ENCODE data around the gene DYNC1LI1.
"Not testable (repeated sequence)": the region's sequence is repeated elsewhere in the genome, so short reads cannot be mapped to it uniquely, and the experiment has no call there.

The DYNC1LI1 gene

DNA sequence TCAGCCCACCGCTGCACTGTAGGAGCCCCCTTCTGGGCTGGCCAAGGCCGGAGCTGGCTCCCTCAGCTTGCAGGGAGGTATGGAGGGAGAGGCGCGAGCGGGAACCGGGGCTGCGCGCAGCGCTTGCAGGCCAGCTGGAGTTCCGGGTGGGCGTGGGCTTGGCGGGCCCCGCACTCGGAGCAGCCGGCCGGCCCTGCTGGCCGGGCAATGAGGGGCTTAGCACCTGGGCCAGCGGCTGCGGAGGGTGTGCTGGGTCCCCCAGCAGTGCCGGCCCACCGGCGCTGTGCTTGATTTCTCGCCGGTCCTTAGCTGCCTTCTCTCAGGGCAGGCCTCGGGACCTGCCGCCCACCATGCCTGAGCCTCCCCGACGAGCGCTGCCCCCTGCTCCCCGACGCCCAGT is 8.0 kb upstream of the DYNC1LI1 start:
- not testable (repeated sequence) for DNase-seq

DNA sequence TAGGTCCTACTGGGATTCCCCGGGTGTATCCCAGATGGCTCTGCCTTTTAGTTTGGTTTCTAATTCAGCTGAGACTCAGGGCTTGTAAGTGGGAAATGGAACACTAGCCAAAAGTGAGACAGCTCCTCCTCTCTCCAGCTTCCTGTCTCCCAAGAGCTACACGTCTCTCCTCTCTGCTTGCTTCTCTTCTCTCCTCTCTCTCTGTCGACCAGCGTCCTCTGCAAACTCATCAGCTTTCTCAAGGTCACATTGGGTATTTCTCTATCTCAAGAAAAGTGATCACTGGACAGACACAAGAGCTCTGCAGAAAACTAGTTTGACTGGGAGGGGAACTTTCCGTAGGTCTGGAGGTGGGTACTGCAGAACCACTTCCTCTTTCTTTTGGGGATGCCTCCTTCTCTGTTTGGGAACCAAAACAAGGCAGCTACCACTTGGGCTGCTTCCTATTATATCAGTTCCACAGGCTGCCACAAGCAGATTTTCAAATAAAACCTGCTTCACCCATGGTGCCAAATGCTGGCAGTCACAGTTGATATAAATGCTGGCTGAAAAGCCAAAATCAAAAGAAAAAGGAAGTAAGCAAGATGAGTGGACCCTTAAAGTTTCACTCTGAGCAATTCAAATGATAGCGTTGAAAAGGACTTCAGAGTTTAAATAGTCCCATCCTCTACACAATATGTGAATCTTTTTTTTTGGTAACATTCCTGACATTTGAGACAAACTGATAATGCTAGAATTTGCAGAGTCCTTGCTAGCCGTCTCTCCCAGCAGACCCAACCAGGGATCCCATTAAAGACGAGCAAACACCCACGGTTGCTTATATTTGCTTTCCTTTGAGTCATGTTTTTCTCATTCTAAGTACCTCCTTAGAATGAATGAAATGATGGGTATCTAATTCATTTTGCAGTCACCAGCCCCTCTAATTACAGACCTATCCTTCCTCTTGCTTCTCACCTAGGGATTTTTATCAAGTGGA is 7.2 kb upstream of the DYNC1LI1 start:
- DNase-seq: no peak

DNA sequence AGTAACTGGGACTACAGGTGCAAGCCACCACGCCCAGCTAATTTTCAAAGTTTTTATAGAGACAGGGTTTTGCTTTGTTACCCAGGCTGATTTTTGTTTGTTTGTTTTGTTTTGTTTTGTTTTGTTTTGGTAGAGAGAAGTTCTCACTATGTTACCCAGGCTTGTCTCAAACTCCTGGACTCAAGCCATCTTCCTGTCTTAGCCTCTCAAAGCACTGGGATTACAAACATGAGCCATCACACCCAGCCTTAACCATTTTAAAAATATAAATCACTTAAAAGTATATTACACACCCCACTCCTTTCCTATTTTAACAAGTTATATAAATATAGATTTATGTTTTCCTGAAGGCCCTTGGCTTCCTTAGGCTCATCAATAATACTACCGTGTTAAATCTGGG is 6.5 kb upstream of the DYNC1LI1 start:
- DNase-seq: no peak

DNA sequence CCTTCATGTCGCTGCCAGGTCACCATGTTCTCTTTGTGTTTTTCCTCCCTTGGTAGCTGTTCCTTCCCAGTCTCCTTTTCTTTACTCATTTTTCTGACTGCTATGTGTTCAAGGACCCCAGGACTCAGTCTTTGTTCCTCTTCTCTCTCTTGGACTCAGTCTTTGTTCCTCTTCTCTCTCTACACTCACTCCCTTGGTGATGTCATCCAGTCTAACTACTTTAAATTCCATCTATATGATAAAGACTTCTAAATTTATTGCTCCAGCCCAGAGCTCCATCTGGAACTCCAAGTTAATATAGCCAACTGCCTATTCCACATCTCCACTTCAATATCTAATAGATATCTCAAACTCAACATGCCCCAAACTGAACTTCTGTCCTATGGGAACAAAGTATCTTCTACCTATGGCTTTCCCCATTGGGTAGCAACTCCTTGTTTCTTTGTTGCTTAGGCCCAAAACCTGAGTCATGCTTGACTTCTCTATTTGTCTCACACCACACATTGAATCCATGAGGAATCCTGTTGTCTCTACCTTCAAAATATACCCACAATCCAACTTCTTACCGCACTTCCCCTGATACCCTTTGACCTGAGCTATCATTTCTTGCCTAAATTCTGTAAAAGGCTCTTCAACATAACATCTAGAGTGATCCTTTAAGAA is 4.9 kb upstream of the DYNC1LI1 start:
- no peak for DNase-seq

DNA sequence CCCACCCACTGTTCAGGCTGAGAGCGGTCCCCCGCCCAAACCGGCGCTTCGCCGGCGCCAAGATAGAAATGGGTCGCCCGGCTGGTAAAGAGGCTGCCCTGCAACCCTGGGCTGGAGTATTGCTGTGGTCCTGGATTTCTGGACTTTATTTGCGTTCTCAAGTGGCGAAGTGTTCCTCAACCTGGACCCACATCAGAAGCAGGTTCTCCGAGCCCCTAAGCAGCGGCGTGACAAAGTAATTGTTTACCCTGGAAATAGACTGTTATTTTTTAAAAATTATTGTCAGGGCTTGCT is 481 bp upstream of the DYNC1LI1 start:
- no peak for DNase-seq

DNA sequence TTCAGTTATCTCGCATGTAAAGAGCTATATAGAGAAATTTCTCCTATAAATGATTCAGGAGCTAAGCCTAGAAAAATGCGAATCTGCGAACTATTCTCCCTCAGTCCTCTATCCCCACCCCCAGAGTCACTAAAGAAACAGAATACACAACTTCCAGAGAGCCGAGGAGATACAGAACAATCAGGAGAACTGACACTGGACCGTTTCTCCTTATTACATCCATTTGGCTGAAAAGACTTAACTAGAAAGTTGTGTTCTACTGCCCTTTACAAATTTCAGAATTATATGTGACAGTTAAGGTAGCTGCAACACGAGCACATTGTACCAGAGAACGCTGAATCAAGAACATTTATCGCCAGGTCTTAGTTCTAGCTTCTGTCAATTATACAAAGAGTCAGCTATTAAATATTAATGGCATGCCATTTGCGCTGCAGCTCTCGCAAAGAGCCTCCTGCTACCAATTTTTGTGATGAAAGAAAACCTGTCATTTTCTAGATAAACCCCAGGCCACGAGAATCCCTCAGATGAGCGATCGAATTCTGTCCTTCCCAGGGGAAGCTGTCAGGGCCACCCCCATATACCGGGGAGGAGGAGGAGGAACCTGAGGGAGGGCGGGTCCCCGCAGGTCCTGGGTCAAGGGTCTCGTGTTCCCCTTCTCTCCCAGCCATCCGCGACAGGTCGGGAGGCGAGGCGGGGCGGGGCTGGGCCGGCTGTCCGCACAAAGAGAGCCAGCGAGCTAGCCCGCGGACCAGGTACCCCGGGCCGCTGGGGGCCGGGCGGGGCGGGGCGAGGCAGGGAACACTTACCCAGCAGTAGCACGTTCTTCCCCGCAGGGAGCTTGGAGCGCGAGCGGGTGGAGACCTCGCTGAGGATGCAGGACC is 878 bp downstream of the DYNC1LI1 start:
- DNase-seq: peak; percentile 43

DNA sequence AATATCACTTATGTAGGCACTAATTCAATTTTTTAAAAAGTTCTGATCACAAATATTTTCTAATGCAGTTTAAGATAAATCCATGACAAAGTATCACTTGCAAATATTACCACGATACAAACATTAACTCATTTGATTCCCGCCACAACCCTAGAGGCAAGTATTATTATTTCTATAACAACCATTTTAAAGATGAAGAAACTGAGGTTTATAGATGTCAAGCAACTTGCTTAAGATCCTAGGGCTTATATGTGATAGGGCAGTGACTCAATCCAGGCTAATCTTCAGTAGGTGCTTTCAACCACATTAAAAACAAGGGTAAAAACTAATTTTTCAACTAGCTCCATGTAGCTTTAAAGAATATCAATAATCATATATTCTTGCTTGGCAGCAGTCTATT is 1.7 kb downstream of the DYNC1LI1 start:
- DNase-seq: no peak

DNA sequence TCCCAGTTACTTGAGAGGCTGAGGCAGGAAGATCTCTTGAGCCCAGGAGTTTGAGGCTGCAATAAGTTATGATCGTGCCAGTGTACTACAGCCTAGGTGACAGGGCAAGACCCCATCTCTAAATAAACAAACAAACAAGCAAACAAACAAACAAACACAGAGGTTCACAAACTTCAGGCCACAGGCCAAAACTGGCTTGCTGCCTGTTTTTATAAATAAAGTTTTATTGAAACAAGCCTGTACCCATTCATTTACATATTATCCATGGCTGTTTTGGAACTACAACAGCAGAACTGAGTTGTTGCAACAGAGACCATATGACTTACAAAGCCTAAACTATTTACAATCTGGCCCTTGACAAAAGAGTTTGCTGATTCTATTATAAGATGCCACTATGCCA is 6.5 kb downstream of the DYNC1LI1 start:
- DNase-seq: no peak

DNA sequence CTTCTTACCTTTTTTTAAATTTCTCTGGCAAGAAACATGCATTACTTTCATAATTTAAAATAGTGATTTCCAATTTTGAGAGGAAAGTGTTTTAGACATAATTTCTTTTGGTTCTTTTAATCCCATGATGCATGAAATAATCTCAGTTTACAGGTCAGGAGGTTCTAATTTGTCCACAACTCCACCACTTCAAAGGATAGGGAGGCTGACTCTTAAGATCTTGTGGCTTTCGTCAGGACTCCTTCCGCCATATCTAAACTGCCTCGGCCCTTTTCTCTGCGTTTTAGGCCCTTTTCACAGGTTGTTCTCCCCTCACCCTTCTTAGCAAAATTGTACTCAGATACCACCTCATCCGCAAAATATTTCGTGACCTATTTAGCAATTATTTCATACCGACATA is 8.0 kb downstream of the DYNC1LI1 start:
- no peak for DNase-seq

DNA sequence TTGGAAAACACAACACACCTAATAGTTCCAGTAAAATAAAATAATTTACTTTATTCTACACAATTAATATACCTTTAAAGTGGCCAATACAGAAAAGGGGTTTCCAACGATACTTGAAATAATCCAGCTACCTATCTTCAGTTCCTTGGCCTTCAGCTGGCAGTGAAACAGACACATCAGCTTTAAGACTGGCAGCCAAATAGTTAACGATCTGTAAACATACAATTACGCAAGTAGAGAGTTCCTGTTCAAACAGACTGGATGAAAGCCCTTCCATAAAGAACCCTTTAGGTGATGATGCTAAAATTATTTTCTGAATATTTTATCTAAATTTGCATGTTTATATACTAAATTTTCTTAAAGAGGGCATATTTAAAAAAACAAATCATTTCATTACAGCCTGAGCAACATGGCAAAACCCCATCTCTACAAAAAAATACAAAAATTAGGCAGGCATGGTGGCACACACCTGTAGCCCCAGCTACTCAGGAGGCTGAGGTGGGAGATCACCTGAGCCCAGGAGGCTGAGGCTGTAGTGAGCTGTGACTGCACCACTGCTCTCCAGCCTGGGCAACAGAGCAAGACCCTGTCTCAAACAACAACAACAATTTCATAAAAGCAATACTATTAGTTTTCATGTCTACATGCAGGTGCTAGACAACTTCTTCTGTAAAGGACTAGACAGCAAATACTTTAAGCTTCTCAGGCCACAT is 12.9 kb downstream of the DYNC1LI1 start:
- DNase-seq: no peak

DNA sequence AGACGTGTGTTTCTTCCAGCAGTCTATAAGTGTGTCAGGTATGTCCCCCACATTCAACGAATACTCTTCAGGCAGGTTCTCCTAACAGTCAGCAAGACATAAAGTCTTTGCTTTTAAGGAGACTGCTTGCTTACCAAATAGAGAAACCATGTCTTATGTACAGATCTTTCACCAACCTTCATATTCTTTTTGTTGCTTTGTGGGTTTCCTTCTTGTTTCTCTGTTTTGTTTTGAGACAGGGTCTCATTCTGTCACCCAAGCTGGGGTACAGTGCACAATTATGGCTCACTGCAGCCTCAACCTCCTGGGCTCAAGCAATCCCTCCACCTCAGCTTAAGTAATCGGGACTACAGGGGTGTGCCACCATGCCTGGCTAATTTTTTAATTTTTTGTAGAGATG is 14.3 kb downstream of the DYNC1LI1 start:
- DNase-seq: no peak

DNA sequence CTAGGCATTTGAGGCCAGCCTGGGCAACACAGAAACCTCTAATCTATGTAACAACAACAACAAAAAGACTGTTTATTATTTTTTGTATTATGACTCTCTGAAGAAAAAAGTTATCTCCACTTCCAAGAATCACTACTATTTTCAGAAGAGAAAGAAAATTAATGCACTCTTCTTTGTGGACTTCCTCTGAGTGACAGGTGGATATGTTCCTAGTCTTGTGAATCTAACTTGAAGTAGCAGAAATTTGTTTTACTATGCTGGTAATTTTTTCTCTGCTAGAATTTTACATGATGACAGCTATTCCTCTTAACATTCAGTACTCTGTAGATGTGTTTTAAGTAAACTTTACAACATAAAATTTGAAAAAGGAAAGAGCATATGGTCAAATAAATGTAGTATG is 16.7 kb downstream of the DYNC1LI1 start:
- DNase-seq: no peak

DNA sequence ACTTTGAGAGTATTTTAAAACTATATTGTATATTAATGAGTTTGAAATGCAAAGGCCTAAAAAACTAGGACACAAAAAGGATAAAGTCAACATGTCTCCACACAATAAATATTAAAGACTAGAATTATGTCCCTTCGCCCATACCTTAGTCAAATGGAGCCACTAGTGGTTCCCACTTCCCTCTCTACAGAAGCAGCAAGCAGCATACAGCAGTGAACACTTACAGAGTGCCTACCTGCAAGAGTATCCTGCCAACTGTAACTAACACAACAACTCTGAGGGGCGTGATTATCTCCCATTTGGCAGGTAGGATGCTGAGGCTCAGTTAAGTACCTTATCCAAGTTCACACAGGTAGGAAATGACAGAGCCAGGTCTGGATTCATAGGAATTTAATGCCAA is 17.2 kb downstream of the DYNC1LI1 start:
- DNase-seq: no peak

DNA sequence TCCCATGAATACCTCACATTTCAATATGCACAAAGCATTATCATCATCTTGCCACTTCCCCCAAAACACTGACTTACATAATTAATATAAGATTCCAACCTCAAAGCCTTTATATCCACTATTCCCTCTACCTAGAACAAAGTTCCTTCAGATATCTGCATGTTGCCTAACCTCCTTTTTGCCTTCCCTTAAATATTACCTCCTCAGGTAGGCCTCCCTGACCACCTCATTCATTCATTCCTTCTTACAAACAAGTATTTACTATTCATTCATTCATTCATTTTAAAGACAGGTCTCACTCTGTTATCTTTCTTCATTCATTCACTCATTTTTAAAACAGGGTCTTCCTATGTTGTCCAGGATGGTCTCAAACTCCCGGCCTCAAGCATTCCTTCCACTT is 18.6 kb downstream of the DYNC1LI1 start:
- DNase-seq: no peak

DNA sequence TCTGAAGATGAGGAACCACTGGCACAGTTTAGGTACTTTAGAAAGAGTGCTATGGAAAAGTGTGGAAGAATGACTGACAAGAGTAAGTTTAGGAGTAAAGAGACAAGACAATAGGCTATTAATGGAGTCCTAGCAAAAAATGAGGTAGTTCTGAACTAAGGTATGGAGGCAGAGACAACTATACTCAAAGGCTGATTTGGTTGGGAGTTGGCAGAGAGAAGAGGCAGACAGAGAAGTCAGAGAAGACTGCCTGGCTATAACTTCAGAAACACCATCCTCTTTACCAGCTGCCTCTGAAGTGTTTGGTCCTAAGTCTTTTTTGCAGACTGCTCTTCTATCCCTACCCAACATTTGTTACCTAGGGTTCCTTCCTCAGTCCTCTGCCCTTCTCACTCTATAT is 19.2 kb downstream of the DYNC1LI1 start:
- no peak for DNase-seq

DNA sequence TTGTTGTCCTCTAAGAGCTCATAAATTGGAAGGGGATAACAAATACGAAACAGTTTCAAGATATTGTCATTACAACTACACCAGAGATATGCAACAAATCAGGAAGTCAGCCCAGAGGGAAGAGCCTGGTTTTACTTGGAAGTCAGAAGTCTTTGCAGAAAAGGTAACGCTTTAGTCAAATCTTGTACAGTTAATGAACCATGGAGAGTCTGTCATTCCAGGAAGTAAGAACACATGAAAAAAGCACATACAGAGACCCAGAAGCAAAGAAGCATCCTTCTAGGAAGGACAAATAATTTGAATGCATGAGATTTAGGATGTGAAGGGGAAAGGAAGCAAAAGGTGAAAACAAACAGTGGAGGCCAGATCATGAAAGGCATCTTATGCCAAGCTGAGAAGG is 19.6 kb downstream of the DYNC1LI1 start:
- DNase-seq: no peak

DNA sequence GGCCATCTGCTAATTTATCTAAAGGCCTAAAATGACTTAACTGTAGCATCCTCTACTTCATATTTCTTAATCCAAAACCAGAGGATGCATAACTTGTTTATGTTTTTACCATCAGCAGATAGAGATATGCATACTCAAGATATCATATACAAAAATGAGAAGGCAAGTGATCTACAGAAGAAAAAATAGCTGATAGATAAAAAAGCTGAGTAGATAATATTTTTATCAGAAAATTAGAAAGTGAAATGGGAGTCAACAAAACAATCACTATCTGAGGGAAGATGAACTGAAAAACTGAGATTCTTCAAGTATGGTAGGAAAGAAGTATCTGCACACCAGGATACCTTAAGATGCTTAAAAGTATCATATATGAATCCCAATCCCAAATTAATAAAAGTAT is 25.4 kb downstream of the DYNC1LI1 start:
- DNase-seq: no peak

DNA sequence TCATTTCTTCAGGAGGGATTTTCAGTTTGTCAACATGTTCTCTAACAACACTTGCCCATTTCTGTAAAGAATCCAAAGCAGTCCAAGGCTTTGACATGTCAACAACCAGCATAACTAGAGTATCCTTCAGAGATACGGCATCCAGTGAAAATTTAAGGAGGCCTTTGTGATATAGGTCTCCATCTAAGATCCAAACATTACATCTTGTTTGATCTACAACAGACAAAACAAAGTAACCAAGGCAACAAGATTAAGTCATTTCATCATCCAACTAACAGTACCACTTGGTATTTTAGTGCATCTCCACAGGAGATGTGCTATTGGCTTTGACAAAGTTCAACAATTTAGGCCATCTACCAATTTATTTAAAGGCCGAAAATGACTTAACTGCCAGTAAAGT is 25.8 kb downstream of the DYNC1LI1 start:
- DNase-seq: no peak

DNA sequence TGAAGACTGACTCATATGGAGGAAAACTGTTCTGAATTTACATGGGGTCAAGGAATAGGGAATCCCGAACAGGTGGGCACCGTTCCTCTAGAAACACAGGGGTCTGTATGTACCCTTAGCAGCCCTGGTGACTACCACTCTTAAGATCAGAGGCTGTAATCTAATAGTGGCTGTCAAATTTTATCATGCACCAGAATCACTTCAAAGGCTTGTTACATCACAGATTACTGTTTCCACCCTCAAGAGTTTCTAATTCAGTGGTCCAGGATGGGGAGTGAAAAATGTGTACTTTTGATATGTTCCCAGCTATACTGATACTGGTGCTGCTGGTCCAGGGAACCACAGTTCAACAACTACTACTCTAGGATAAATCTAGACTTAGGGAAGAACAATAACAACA is 27.9 kb downstream of the DYNC1LI1 start:
- no peak for DNase-seq

DNA sequence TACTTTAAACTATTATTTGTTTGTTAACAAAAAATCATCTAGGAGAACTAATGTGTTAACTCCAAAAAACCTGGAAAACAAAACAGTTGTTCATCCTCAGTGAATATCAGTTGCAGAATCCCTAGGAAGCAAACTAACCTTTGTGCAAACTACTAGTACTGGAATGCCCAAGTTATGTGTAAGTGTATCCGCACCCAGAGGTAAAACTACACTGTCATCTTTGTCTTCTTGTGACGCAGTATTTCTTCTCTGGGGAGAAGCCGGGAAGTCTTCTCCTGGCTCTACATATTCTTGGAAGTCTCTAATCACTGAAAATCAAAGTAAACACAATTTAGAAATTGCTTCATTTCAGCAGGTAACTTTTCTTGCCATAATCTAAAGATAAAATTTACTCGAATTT is 29.8 kb downstream of the DYNC1LI1 start:
- no peak for DNase-seq

DNA sequence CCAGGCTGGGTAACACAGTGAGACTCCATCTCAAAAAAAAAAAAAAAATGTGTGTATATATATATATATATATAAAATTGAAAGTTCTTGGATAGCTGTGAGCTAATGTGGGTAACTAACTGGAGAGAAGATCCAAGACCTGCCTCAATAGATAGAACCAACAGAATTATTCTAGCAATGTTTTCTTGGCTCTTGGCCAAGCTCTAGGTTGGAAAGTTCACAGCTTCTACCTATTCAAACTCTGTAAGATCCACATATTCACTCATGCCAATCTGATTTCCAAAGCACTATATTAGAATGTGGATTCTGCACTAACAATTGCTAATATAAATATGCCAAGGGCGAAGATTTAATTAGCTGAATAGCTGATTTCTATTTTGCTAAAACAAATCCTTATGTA is 38.2 kb downstream of the DYNC1LI1 start:
- no peak for DNase-seq

DNA sequence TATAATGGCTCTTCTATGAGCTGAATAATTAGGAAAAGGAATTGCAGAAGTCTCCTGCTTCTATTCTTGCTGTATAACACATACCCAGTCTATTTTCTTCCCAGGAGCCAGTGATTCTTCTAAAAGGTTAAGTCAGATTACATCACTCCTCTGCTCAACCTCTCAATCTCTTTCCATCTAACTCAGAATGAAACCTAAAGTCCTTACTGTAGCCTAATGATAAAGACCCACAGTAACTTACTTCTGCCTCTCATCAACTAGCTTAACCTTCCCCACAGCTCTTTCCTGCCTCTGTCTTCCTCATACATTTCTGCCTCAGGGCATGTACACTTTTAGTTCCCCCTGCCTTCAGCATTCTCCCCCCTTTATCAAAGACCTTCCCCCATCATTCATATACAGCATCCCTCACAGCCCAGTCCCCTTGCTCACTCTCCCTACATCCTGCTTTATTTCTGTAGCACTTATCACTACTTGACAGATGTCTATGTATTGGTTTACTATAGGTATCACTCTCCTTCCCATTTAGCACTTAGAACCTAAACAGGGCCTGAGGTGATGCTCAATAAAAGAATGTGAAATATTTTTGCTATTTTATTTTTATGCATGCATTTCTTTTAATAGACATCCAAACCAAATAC is 39.5 kb downstream of the DYNC1LI1 start:
- DNase-seq: no peak

DNA sequence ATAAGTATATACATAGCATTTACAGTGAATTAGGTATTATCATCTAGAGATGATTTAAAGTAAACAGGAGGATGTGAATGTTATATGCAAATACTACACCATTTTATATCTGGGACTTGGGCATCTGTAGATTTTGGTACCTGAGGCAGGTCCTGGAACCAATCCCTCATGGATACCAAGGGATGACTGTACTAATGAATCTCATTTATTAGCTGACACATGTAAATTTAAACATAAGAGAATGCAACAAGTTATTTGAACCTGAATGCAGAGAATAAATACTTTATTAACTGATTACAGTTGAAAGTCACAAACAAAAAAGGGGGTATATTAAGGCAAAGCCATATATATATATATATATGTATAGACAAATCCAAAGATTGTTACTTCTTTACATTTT is 44.9 kb downstream of the DYNC1LI1 start:
- no peak for DNase-seq
